Testis (tissue), 2 donors: ENCODE results near the gene ERC2.

Experiments used
- CTCF ChIP-seq, 3 experiments: fragments of 450-650 bp in 2 of 3; fragments of 200-600 bp in 1 of 3; sonication (generic) in 1 of 3; IDR thresholded peaks; one replicate each; pipeline ENCODE4 v1.5.1; 2016 to 2019; ENCODE audit warnings: antibody characterized with exemption in 3 of 3, mild to moderate bottlenecking in 2 of 3, moderate library complexity in 1 of 3
- POLR2A ChIP-seq: fragments of 450-650 bp; IDR thresholded peaks from one replicate; pipeline ENCODE4 v1.6.1; 2017; ENCODE audit warnings: antibody characterized with exemption, mild to moderate bottlenecking, moderate library complexity

DNA sequence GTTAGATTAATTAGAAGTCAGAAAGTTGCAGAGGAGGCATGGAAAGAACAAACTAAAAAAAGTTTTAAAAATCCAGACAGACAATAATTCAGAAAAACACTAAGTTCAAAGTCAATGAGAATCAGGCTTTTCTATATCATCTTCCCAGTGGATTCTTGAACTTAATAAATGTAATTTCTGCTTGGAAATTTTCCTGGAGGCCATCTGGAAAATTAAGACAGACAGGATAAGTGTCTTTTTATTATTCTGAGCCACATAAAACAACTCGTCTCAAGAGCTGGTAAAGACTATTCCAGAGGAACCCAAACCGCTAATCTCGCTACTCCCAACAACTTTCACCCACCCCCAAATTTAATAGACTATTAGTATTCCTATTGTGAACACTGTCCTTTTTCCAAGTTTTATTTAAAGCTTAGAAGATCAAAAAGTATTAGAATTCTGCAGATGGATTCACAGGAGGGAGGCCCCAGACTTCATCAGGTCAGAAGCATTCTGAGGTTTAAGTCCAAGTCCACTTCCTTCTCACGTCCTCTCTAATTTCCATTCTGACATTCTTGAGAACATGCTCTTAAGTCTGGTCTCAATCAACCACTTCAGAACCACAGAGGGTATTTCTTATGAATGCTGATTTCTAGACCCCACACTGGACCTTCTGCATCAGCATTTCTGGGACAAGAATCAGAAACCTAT is 61.3 kb downstream of the ERC2 start:
- TF ChIP-seq CTCF (IDR thresholded peaks at IDR 0.05) (no peak), POLR2A (no peak)
